H1 (cell line): ENCODE measurements around the gene BLTP2. TPM values are rescaled to one million over a fixed set of nuclear protein-coding genes. Genes with fewer than 3 reads are reported as not detected.

Source experiments
- CTCF ChIA-PET: fragments of 300-600 bp; sonication (Branson Sonifier 250); formaldehyde crosslinking; loops from one replicate; lab custom pipeline; 2021; ENCODE audit not compliant: partially characterized antibody; lab: Charles Lee
- POLR2A ChIA-PET: fragments of 300-600 bp; sonication (Branson Sonifier 250); formaldehyde crosslinking; loops from one replicate; lab custom pipeline; 2021; ENCODE audit warnings: inconsistent platforms; ENCODE audit not compliant: partially characterized antibody; lab: Charles Lee
- DNase-seq, 2 experiments: peaks; one replicate each; pipeline versions ENCODE4 v3.0.0 to v3.0.0-alpha.2; 2010 to 2022; ENCODE audit warnings: low spot score in 2 of 2, low read depth in 1 of 2, mixed read lengths in 1 of 2
- FAIRE-seq: peaks from 2 replicates; lab custom pipeline; 2011; peaks lifted over from hg19 to GRCh38; lab: Jason Lieb, UNC
- H2AFZ ChIP-seq: 2 replicates; pipeline ENCODE4 v1.8.1; 2012; ENCODE audit warnings: low read length, inconsistent platforms
- H2AK5ac ChIP-seq: 2 replicates; pipeline ENCODE4 v1.6.1; 2013; ENCODE audit warnings: low read depth, low read length
- H2BK120ac ChIP-seq: replicated peaks from 2 replicates; pipeline ENCODE3; 2013; ENCODE audit warnings: low read depth, low read length, inconsistent platforms
- H2BK12ac ChIP-seq: 2 replicates; pipeline ENCODE4 v1.6.1; 2013; ENCODE audit warnings: low read depth, low read length
- H2BK15ac ChIP-seq: 2 replicates; pipeline ENCODE4 v1.6.1; 2013; ENCODE audit warnings: low read length
- H2BK20ac ChIP-seq: 2 replicates; pipeline ENCODE4 v1.6.1; 2013; ENCODE audit warnings: low read length
- H2BK5ac ChIP-seq: 2 replicates; pipeline ENCODE4 v1.6.1; 2013; ENCODE audit warnings: low read depth, low read length
- H3K14ac ChIP-seq: 2 replicates; pipeline ENCODE4 v1.6.1; 2013; ENCODE audit warnings: inconsistent platforms; ENCODE audit not compliant: insufficient read length
- H3K18ac ChIP-seq: 2 replicates; pipeline ENCODE4 v1.6.1; 2013; ENCODE audit warnings: low read length; ENCODE audit errors: extremely low read depth
- H3K23ac ChIP-seq: 2 replicates; pipeline ENCODE4 v1.6.1; 2013; ENCODE audit warnings: inconsistent platforms; ENCODE audit not compliant: insufficient read length
- H3K23me2 ChIP-seq: 2 replicates; pipeline ENCODE4 v1.6.1; 2013; ENCODE audit warnings: low read depth, low read length
- H3K27ac ChIP-seq: 2 replicates; pipeline ENCODE4 v1.6.1; 2011; ENCODE audit warnings: low read depth, low read length, inconsistent platforms
- H3K27me3 ChIP-seq, 4 experiments: replicated peaks in 1 of 4; 1 replicate in 1 of 4; 2 replicates in 3 of 4; pipeline versions ENCODE4 v1.6.1 to v1.8.1; 2011 to 2013; ENCODE audit warnings: low read length in 3 of 4, mild to moderate bottlenecking in 3 of 4, inconsistent platforms in 2 of 4, mixed read lengths in 2 of 4, moderate library complexity in 1 of 4; ENCODE audit not compliant: control insufficient read depth in 3 of 4, insufficient read depth in 3 of 4; ENCODE audit errors: extremely low read depth in 1 of 4
- H3K36me3 ChIP-seq, 4 experiments: 2 replicates each; pipeline versions ENCODE4 v1.6.1 to v1.8.1; 2011 to 2013; ENCODE audit warnings: mild to moderate bottlenecking in 4 of 4, low read length in 3 of 4, moderate library complexity in 2 of 4, control low read depth in 1 of 4, inconsistent platforms in 1 of 4; ENCODE audit not compliant: insufficient read depth in 4 of 4, control insufficient read depth in 2 of 4
- H3K4ac ChIP-seq: replicated peaks from 2 replicates; pipeline ENCODE3; 2013; ENCODE audit warnings: low read length, low read depth, mixed read lengths, inconsistent platforms; ENCODE audit not compliant: insufficient read length
- H3K4me1 ChIP-seq, 4 experiments: replicated peaks in 1 of 4; 1 replicate in 1 of 4; 2 replicates in 3 of 4; pipeline versions ENCODE4 v1.6.1 to v1.8.1; 2011 to 2013; ENCODE audit warnings: low read length in 3 of 4, inconsistent platforms in 2 of 4, mixed read lengths in 1 of 4; ENCODE audit not compliant: insufficient read depth in 4 of 4, control insufficient read depth in 3 of 4
- H3K4me2 ChIP-seq, 2 experiments: 2 replicates each; pipeline versions ENCODE4 v1.6.1 to v1.8.1; 2011 to 2013; ENCODE audit warnings: low read depth in 2 of 2, low read length in 2 of 2, control low read depth in 1 of 2, inconsistent platforms in 1 of 2, mild to moderate bottlenecking in 1 of 2; ENCODE audit not compliant: insufficient read depth in 1 of 2
- H3K4me3 ChIP-seq, 4 experiments: fragments of 200-600, 300-600 bp in 1 of 4; sonication (generic), shearing (Covaris generic), sonication (Bioruptor Twin) in 1 of 4; 2 replicates each; pipeline versions ENCODE4 v1.5.1 to v1.8.1; 2011 to 2016; ENCODE audit warnings: low read length in 4 of 4, low read depth in 3 of 4, control low read depth in 2 of 4, inconsistent platforms in 2 of 4, mild to moderate bottlenecking in 2 of 4, mixed read lengths in 1 of 4, moderate library complexity in 1 of 4; ENCODE audit not compliant: insufficient read depth in 2 of 4; ENCODE audit errors: extremely low read depth in 1 of 4
- H3K56ac ChIP-seq: replicated peaks from 2 replicates; pipeline ENCODE3; 2013; ENCODE audit warnings: low read depth, mild to moderate bottlenecking, mixed read lengths, low read length, inconsistent platforms; ENCODE audit not compliant: insufficient read length
- H3K79me1 ChIP-seq: 2 replicates; pipeline ENCODE4 v1.6.1; 2013; ENCODE audit warnings: low read depth, low read length, control low read depth
- H3K79me2 ChIP-seq, 2 experiments: 2 replicates each; pipeline versions ENCODE4 v1.6.1 to v1.8.1; 2012 to 2013; ENCODE audit warnings: low read length in 2 of 2, mild to moderate bottlenecking in 2 of 2, inconsistent platforms in 1 of 2; ENCODE audit not compliant: insufficient read depth in 2 of 2, control insufficient read depth in 1 of 2
- H3K9ac ChIP-seq, 4 experiments: replicated peaks in 1 of 4; 1 replicate in 1 of 4; 2 replicates in 3 of 4; pipeline versions ENCODE4 v1.6.1 to v1.8.1; 2011 to 2013; ENCODE audit warnings: low read depth in 3 of 4, low read length in 3 of 4, control low read depth in 2 of 4, mild to moderate bottlenecking in 2 of 4, moderate library complexity in 2 of 4, inconsistent platforms in 1 of 4; ENCODE audit errors: extremely low read depth in 1 of 4
- H3K9me3 ChIP-seq, 2 experiments: 2 replicates each; pipeline versions ENCODE4 v1.6.1 to v1.8.1; 2012 to 2013; ENCODE audit warnings: mild to moderate bottlenecking in 2 of 2, moderate library complexity in 2 of 2, control low read depth in 1 of 2, inconsistent platforms in 1 of 2, low read depth in 1 of 2, low read length in 1 of 2, mixed read lengths in 1 of 2; ENCODE audit not compliant: insufficient read depth in 2 of 2
- H4K20me1 ChIP-seq, 2 experiments: replicated peaks in 1 of 2; 2 replicates each; pipeline versions ENCODE3 to v1.8.1; 2011 to 2013; ENCODE audit warnings: inconsistent platforms in 2 of 2, low read length in 2 of 2, mild to moderate bottlenecking in 1 of 2; ENCODE audit not compliant: insufficient read depth in 2 of 2, control insufficient read depth in 1 of 2
- H4K5ac ChIP-seq: 2 replicates; pipeline ENCODE4 v1.6.1; 2013; ENCODE audit warnings: low read length, low read depth, mixed read lengths, inconsistent platforms; ENCODE audit not compliant: insufficient read length
- H4K8ac ChIP-seq: 2 replicates; pipeline ENCODE4 v1.8.0; 2013; ENCODE audit warnings: mild to moderate bottlenecking, moderate library complexity, low read length, inconsistent platforms; ENCODE audit not compliant: insufficient read depth; ENCODE audit errors: extremely low read depth
- H4K91ac ChIP-seq: replicated peaks from 2 replicates; pipeline ENCODE3; 2013; ENCODE audit warnings: low read length, mixed read lengths, inconsistent platforms; ENCODE audit not compliant: insufficient read length
- BRCA1 ChIP-seq: IDR thresholded peaks from 2 replicates; pipeline ENCODE4 v1.6.1; 2012; ENCODE audit warnings: low read depth, low read length, improper control_type of control experiment
- CHD1 ChIP-seq: IDR thresholded peaks from 2 replicates; pipeline ENCODE4 v1.6.1; 2012; ENCODE audit warnings: low read depth, low read length, improper control_type of control experiment
- GTF2F1 ChIP-seq: IDR thresholded peaks from 2 replicates; pipeline ENCODE4 v1.6.1; 2012; ENCODE audit warnings: low read depth, low read length, improper control_type of control experiment, borderline replicate concordance
- KDM1A ChIP-seq: fragments of 200-600, 300-600 bp; sonication (generic); IDR thresholded peaks from 2 replicates; pipeline ENCODE4 v1.7.1; 2016; ENCODE audit warnings: mild to moderate bottlenecking, low read length, borderline replicate concordance
- SIN3A ChIP-seq, 2 experiments: IDR thresholded peaks in 1 of 2; conservative IDR thresholded peaks in 1 of 2; 2 replicates each; pipeline ENCODE4 v1.6.1; 2011 to 2012; ENCODE audit warnings: low read length in 2 of 2, improper control_type of control experiment in 1 of 2, low read depth in 1 of 2, mild to moderate bottlenecking in 1 of 2
- SIRT6 ChIP-seq: IDR thresholded peaks from one replicate; pipeline ENCODE4 v1.7.1; 2012; ENCODE audit warnings: low read length, inconsistent platforms
- SP2 ChIP-seq: IDR thresholded peaks from 2 replicates; pipeline ENCODE4 v1.6.1; 2012; ENCODE audit warnings: mild to moderate bottlenecking, low read length, inconsistent platforms
- TBP ChIP-seq: IDR thresholded peaks from 2 replicates; pipeline ENCODE4 v1.6.1; 2011; ENCODE audit warnings: low read depth, low read length, improper control_type of control experiment
- TEAD4 ChIP-seq: IDR thresholded peaks from 2 replicates; pipeline ENCODE4 v1.6.1; 2012; ENCODE audit warnings: low read depth, low read length, inconsistent platforms, mixed read lengths
- WGBS, 2 experiments: shearing (Covaris generic) in 1 of 2; methylation state at CpG; one replicate each; pipeline versions ENCODE4 v1.1.6 to v1.1.7; 2013 to 2015; ENCODE audit warnings: low lambda C conversion rate in 2 of 2, mixed read lengths in 2 of 2, inconsistent platforms in 1 of 2, low coverage in 1 of 2, missing lambda C conversion rate in 1 of 2; ENCODE audit not compliant: insufficient replicate concordance in 2 of 2, insufficient coverage in 1 of 2, insufficient read length in 1 of 2; ENCODE audit errors: extremely low coverage in 1 of 2, missing lambda C conversion rate in 1 of 2; 5-methylcytosine and 5-hydroxymethylcytosine counted together
- polyA plus RNA-seq, 7 experiments: library from polyadenylated mRNA; depleted of rRNA in 3 of 7; stranded (reverse) in 5 of 7; unstranded in 2 of 7; fragments of >200 nt in 5 of 7; fragments of 200-250 nt in 2 of 7; gene quantifications; 1 replicate in 5 of 7; 2 replicates in 1 of 7; 4 replicates in 1 of 7; pipeline versions ENCODE4 v1.2.1 to v1.2.3, GENCODE V29; 2011 to 2013; ENCODE audit warnings: missing spikeins in 2 of 7, mixed read lengths in 2 of 7
- total RNA-seq: library from RNA; stranded (reverse); fragmentation: NEBNext Ultra II Directional; extraction: Animal tissue kit (Norgen Biotek cat#: 25700); gene quantifications from 2 replicates; pipeline ENCODE4 v1.2.1, GENCODE V29; 2021
- TF ChIP-seq, protein P1 (sequence below): IDR thresholded peaks from 2 replicates; pipeline ENCODE4 v1.6.1; 2011; ENCODE audit warnings: low read length, improper control_type of control experiment

The BLTP2 gene
- total and polyA plus RNA-seq, 2 of the 8 experiments (the other 6 are each of a cell fraction or from before 2014, with no cell fraction given): 80.9 to 140 TPM

DNA sequence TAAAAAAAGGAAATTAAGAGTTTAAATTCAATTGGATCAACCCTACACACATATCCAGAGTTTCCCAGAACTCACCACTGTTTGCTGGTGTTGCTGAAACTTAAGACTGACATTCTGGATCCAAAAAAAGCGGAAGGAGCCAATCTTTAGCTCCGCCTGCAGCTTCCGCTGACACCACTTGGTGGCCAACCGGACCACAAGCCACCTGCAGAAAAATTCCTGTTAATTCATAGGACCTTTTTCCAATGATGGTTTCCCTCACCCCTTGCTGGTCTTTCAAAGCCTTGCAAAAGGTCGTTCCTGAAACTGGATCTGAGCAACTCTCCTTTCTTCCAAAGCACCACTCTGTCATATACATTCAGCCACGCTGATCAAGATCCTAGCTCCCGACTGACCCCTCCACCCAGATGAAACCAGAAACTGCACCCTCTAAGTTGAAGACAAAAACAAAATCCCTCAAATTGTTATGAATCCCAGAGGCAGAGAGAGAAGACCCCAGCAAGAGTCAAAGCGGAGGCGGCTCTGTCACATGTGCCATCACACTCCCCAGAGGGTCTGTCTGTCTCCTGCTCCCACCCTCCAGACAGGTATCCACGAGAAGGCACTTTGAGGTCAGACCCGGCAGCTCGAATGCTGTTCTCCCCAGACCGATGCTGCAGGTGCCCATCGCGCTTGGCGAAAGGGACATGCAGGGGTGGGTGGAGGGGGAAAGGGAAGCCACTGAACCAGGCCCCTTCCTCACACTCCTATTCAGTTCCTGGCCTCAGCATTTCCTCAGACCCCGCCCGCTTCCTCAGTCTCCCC is 773 bp downstream of the BLTP2 start:
- Histone ChIP-seq H3K14ac (no peak overlapping the region), H3K27ac (peak overlapping the region; percentile 25; the same call in 1 of the 2 replicates), H3K4me2 (peak overlapping the region; percentile 89 to 95), H3K23ac (no peak overlapping the region), H3K18ac (peak overlapping the region; percentile 26; the same call in 1 of the 2 replicates), H3K4ac (no peak overlapping the region), H3K36me3 (peaks cover 23 to 51% (median 47%) of the 10 kb centered on the region in 4 experiments), H2AK5ac (no peak overlapping the region), H4K8ac (no peak overlapping the region), H4K20me1 (peaks cover 2 to 9% of the 10 kb centered on the region in 2 experiments), H2AFZ (no peak overlapping the region), H3K4me1 (0 out of 7 replicates have a peak, but pooled peaks cover 0 to 2% (median under 1%) of the 10 kb centered on the region in 4 experiments), H2BK20ac (no peak overlapping the region), H2BK120ac (no peak overlapping the region), H3K79me2 (peaks cover 3 to 27% of the 10 kb centered on the region in 2 experiments; a peak in 3 of 4 replicates), H3K4me3 (peak overlapping the region; percentile 74 to 97 (median 88)), H2BK15ac (0 out of 2 replicates have a peak overlapping the region, but pooled peaks have one; percentile 36), H2BK12ac (no peak overlapping the region), H3K79me1 (peaks cover 4% of the 10 kb centered on the region), H3K9me3 (no peaks in the 10 kb centered on the region), H4K5ac (no peak overlapping the region), H4K91ac (no peak overlapping the region), H3K23me2 (peaks cover 5% of the 10 kb centered on the region; the same call in 1 of the 2 replicates), H3K9ac (peak overlapping the region; percentile 58 to 66 (median 63)), H3K27me3 (no peaks in the 10 kb centered on the region), H2BK5ac (peak overlapping the region; percentile 47), H3K56ac (no peak overlapping the region)
- FAIRE-seq: peak; percentile 32
- ChIA-PET CTCF (interaction anchor here (0.6 to 7.9 kb wide), 22 partner anchors 8 to 147 kb away, joined by 3 to 54 read pairs (median 4); partner anchors contain the start of genes ALDOC, SDF2 and SUPT6H), POLR2A (interaction anchor here (0.6 to 4.7 kb wide), 28 partner anchors 9 to 650 kb away, joined by 3 to 55 read pairs (median 6); partner anchors contain the start of genes ALDOC, PIGS, PROCA1 and RPL23A)
- WGBS, 2 experiments: 8% methylated on average over 13 of the region's 18 CpGs; no CpG with 5 or more reads in 1 of the 2 experiments
- peak in 1 of 2 experiments; percentile 60 for DNase-seq
- TF ChIP-seq TEAD4 (no peak), TBP (no peak), KDM1A (no peak), BRCA1 (no peak), SIRT6 (no peak), CHD1 (no peak), SP2 (no peak), SIN3A (conservative IDR thresholded peaks at IDR 0.05 in 1 of 2, IDR thresholded peaks at IDR 0.05 in 1 of 2; ENCODE audit: low read depth in 1 of 2, low read length in 2 of 2) (peak; percentile 17 to 69; a peak in 1 of 4 replicates), GTF2F1 (no peak)
- TF ChIP-seq, protein P1, sequence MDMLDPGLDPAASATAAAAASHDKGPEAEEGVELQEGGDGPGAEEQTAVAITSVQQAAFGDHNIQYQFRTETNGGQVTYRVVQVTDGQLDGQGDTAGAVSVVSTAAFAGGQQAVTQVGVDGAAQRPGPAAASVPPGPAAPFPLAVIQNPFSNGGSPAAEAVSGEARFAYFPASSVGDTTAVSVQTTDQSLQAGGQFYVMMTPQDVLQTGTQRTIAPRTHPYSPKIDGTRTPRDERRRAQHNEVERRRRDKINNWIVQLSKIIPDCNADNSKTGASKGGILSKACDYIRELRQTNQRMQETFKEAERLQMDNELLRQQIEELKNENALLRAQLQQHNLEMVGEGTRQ: no peak
